HG02973 (cell line): ENCODE data around the gene CPM.
"Not testable (repeated sequence)": the region's sequence is repeated elsewhere in the genome, so short reads cannot be mapped to it uniquely, and the experiment has no call there.

Experiments used
- ATAC-seq: cut with Tn5 transposase; IDR thresholded peaks from one replicate; pipeline ENCODE4 v1.9.1; 2021; ENCODE audit warnings: moderate library complexity; ENCODE audit not compliant: unreplicated experiment

Gene CPM

GRCh38 chr12:68809190-68810026, 123.6 kb downstream of the CPM start:
- no peak for ATAC-seq

- peak; percentile 56 for ATAC-seq
Measured at GRCh38 chr12:68808388-68809189, 124.4 kb downstream of the CPM start.

- peak; percentile 67 for ATAC-seq
Measured at GRCh38 chr12:68807576-68808387, 125.2 kb downstream of the CPM start, which contains the start of gene MDM2. Gene MDM2, plus strand, starts transcription at chr12:68808177. Its CDS starts 301 bp downstream, at chr12:68808478.

GRCh38 chr12:68807274-68807575, 125.7 kb downstream of the CPM start:
- ATAC-seq = not testable (repeated sequence)

- no peak for ATAC-seq
Measured at GRCh38 chr12:68806488-68807237, 126.3 kb downstream of the CPM start.

- ATAC-seq = no peak
Measured at GRCh38 chr12:68805592-68806120, 127.3 kb downstream of the CPM start.

- ATAC-seq = no peak
Measured at GRCh38 chr12:68804657-68805591, 128.0 kb downstream of the CPM start.

GRCh38 chr12:68803948-68804656, 128.9 kb downstream of the CPM start:
- no peak for ATAC-seq

GRCh38 chr12:68802911-68803651, 129.9 kb downstream of the CPM start:
- not testable (repeated sequence) for ATAC-seq

- not testable (repeated sequence) for ATAC-seq
Measured at GRCh38 chr12:68802372-68802745, 130.6 kb downstream of the CPM start.
